Activated T-helper 9 cell treated with anti-CD3 and anti-CD28 coated beads, Interleukin-2, amount 50 U/mL, for 16 hours (primary cell): ENCODE measurements around the gene MAP2K3.

Source experiments
- DNase-seq: peaks from one replicate; pipeline ENCODE4 v3.0.0-alpha.2; 2020; ENCODE audit warnings: low read depth

MAP2K3 gene

GRCh38 chr17:21252796-21253645 is 31.5 kb upstream of the MAP2K3 start, which contains the start of gene NATD1:
Gene NATD1, minus strand, starts transcription at chr17:21253410. Its CDS starts 146 bp downstream, at chr17:21253264.
- peak; percentile 72 for DNase-seq

- DNase-seq: no peak
These were observed 30.7 kb upstream of the MAP2K3 start for GRCh38 chr17:21253646-21254441.

GRCh38 chr17:21258593-21258992 is 25.9 kb upstream of the MAP2K3 start:
- DNase-seq: no peak

- no peak for DNase-seq
These were observed 22.1 kb upstream of the MAP2K3 start for GRCh38 chr17:21262259-21262993.

- DNase-seq: no peak
These were observed 21.1 kb upstream of the MAP2K3 start for GRCh38 chr17:21263376-21263775.

- DNase-seq: no peak
These were observed 15.8 kb upstream of the MAP2K3 start for GRCh38 chr17:21268596-21269188.

GRCh38 chr17:21269394-21269793 is 15.1 kb upstream of the MAP2K3 start:
- no peak for DNase-seq

GRCh38 chr17:21271454-21272183 is 12.9 kb upstream of the MAP2K3 start:
- DNase-seq: no peak

- no peak for DNase-seq
These were observed 12.3 kb upstream of the MAP2K3 start for GRCh38 chr17:21272250-21272649.

- no peak for DNase-seq
These were observed 11.4 kb upstream of the MAP2K3 start for GRCh38 chr17:21272881-21273792.

- no peak for DNase-seq
These were observed 9.4 kb upstream of the MAP2K3 start for GRCh38 chr17:21275047-21275578.

GRCh38 chr17:21275579-21276263 is 8.8 kb upstream of the MAP2K3 start:
- peak; percentile 93 for DNase-seq

GRCh38 chr17:21276264-21276588 is 8.3 kb upstream of the MAP2K3 start:
- DNase-seq: no peak

GRCh38 chr17:21277332-21277731 is 7.2 kb upstream of the MAP2K3 start:
- DNase-seq: no peak

- DNase-seq: no peak
These were observed 5.9 kb upstream of the MAP2K3 start for GRCh38 chr17:21278450-21279197.

- no peak for DNase-seq
These were observed 5.3 kb upstream of the MAP2K3 start for GRCh38 chr17:21279198-21279535.

GRCh38 chr17:21279582-21279981 is 4.9 kb upstream of the MAP2K3 start:
- no peak for DNase-seq

- DNase-seq: peak; percentile 82
These were observed 4.4 kb upstream of the MAP2K3 start for GRCh38 chr17:21280081-21280518.

GRCh38 chr17:21282231-21282630 is 2.3 kb upstream of the MAP2K3 start:
- DNase-seq: no peak
